K562 (cell line): ENCODE measurements around the gene RNPEPL1. TPM values are rescaled to one million over a fixed set of nuclear protein-coding genes. Genes with fewer than 3 reads are reported as not detected.

Source experiments
- ATAC-seq: fragments of 200-7000 bp; cut with Tn5 transposase; 3 replicates; pipeline ENCODE4 v1.9.1; 2020; ENCODE audit warnings: moderate library complexity
- BruUV-seq: library from RNA; stranded (reverse); fragments of 400-500 nt; replicated peaks from 2 replicates; lab custom pipeline; 2021; lab: Mats Ljungman, UMichigan
- CTCF ChIA-PET: fragments of 300-600 bp; formaldehyde crosslinking; extraction: SDS; loops from one replicate; lab custom pipeline; 2021; ENCODE audit warnings: low intra/inter-chr PET ratio; lab: Yijun Ruan, JAX
- POLR2A ChIA-PET: fragments of 300-600, 350-650 bp; sonication (Branson Sonifier 250); formaldehyde crosslinking; extraction: SDS; loops from one replicate; lab custom pipeline; 2021; ENCODE audit warnings: antibody characterized with exemption, inconsistent platforms; lab: Yijun Ruan, JAX
- DNase-seq, 4 experiments: peaks; one replicate each; pipeline versions ENCODE4 v3.0.0 to v3.0.0-alpha.2; 2011 to 2018; ENCODE audit warnings: low spot score in 3 of 4, mixed read lengths in 3 of 4; ENCODE audit errors: extremely low read depth in 1 of 4
- FAIRE-seq: peaks from 2 replicates; lab custom pipeline; 2011; peaks lifted over from hg19 to GRCh38; lab: Jason Lieb, UNC
- H2AFZ ChIP-seq: 2 replicates; pipeline ENCODE4 v1.6.0; 2011; ENCODE audit warnings: low read depth, low read length, control low read depth, inconsistent platforms
- H3K27ac ChIP-seq: fragments of 200-600 bp; 3 replicates; pipeline ENCODE4 v1.8.0; 2011; ENCODE audit warnings: low read depth, mild to moderate bottlenecking, control low read depth, inconsistent platforms, low read length, moderate library complexity, mixed read lengths; ENCODE audit errors: extremely low read depth
- H3K27me3 ChIP-seq, 2 experiments: fragments of 300-600 bp in 1 of 2; 2 replicates in 1 of 2; 3 replicates in 1 of 2; pipeline versions ENCODE4 v1.6.0 to v1.8.0; 2011; ENCODE audit warnings: inconsistent platforms in 2 of 2, low read length in 2 of 2, mild to moderate bottlenecking in 1 of 2, mixed read lengths in 1 of 2, moderate library complexity in 1 of 2; ENCODE audit not compliant: control insufficient read depth in 2 of 2, insufficient read depth in 2 of 2
- H3K36me3 ChIP-seq: fragments of 300-600 bp; 3 replicates; pipeline ENCODE4 v1.8.0; 2011; ENCODE audit warnings: mild to moderate bottlenecking, low read length, inconsistent platforms; ENCODE audit not compliant: control insufficient read depth, insufficient read depth
- H3K4me1 ChIP-seq, 2 experiments: fragments of 200-600 bp in 1 of 2; replicated peaks in 1 of 2; 2 replicates in 1 of 2; 3 replicates in 1 of 2; pipeline versions ENCODE4 v1.5.1 to v1.8.0; 2011; ENCODE audit warnings: inconsistent platforms in 2 of 2, low read length in 2 of 2, mild to moderate bottlenecking in 1 of 2, mixed read lengths in 1 of 2, moderate library complexity in 1 of 2; ENCODE audit not compliant: control insufficient read depth in 2 of 2, insufficient read depth in 2 of 2
- H3K4me2 ChIP-seq: 2 replicates; pipeline ENCODE4 v1.6.1; 2011; ENCODE audit warnings: low read length, control low read depth, inconsistent platforms, mixed read lengths; ENCODE audit not compliant: insufficient read depth
- H3K4me3 ChIP-seq: fragments of 200-600 bp; sonication (generic), shearing (Covaris generic); 2 replicates; pipeline ENCODE4 v1.5.1; 2016; ENCODE audit warnings: control low read depth, inconsistent platforms
- H3K79me2 ChIP-seq: fragments of 200-600 bp; 3 replicates; pipeline ENCODE4 v1.8.0; 2011; ENCODE audit warnings: low read length, inconsistent platforms; ENCODE audit not compliant: control insufficient read depth, insufficient read depth
- H3K9ac ChIP-seq, 2 experiments: 2 replicates each; pipeline versions ENCODE4 v1.6.0 to v1.6.1; 2011; ENCODE audit warnings: low read depth in 2 of 2, low read length in 2 of 2, control low read depth in 1 of 2, inconsistent platforms in 1 of 2, mild to moderate bottlenecking in 1 of 2, mixed read lengths in 1 of 2; ENCODE audit not compliant: insufficient read depth in 1 of 2
- H3K9me1 ChIP-seq: one replicate; pipeline ENCODE4 v1.6.0; 2011; ENCODE audit warnings: inconsistent platforms, mild to moderate bottlenecking, low read length, moderate library complexity; ENCODE audit not compliant: control insufficient read depth, insufficient read depth
- H3K9me3 ChIP-seq: replicated peaks from 2 replicates; pipeline ENCODE4 v1.5.1; 2011; ENCODE audit warnings: low read depth, low read length, inconsistent platforms; ENCODE audit not compliant: control insufficient read depth, insufficient read depth
- H4K20me1 ChIP-seq: replicated peaks from 2 replicates; pipeline ENCODE4 v1.6.1; 2011; ENCODE audit warnings: low read length, inconsistent platforms, mixed read lengths; ENCODE audit not compliant: control insufficient read depth, insufficient read depth
- ATF6 ChIP-seq: sonication (generic); formaldehyde crosslinking; IDR thresholded peaks from 2 replicates; pipeline ENCODE4 v1.4.0; 2020; ENCODE audit warnings: mild to moderate bottlenecking, missing genetic modification reagents
- CBX3 ChIP-seq, 2 experiments: IDR thresholded peaks; 1 replicate in 1 of 2; 2 replicates in 1 of 2; pipeline ENCODE4 v1.6.1; 2012; ENCODE audit warnings: inconsistent platforms in 2 of 2, low read length in 2 of 2, borderline replicate concordance in 1 of 2, control low read depth in 1 of 2
- CBX5 ChIP-seq: IDR thresholded peaks from 2 replicates; pipeline ENCODE4 v1.6.1; 2014; ENCODE audit warnings: low read depth, borderline replicate concordance
- TRIM24 ChIP-seq, 2 experiments: fragments of 450-650 bp; IDR thresholded peaks; 2 replicates each; pipeline ENCODE4 v1.6.1; 2016
- TRIM28 ChIP-seq: fragments of 450-650 bp; IDR thresholded peaks from 2 replicates; pipeline ENCODE4 v1.6.1; 2017
- U2AF1 ChIP-seq: fragments of 200-400 bp; formaldehyde crosslinking; optimal IDR thresholded peaks from 2 replicates; pipeline ENCODE3; 2017; ENCODE audit warnings: mild to moderate bottlenecking, low read depth, low read length, moderate library complexity
- ZNF316 ChIP-seq: fragments of 450-650 bp; IDR thresholded peaks from 2 replicates; pipeline ENCODE4 v1.6.1; 2016
- ZNF445 ChIP-seq: fragments of 250-450 bp; sonication (Bioruptor Pico); IDR thresholded peaks from 2 replicates; pipeline ENCODE4 v1.4.0; 2020; ENCODE audit warnings: low read depth, mild to moderate bottlenecking, moderate library complexity
- WGBS: fragments of 100-300 bp; shearing (Covaris generic); methylation state at CpG from one replicate; pipeline ENCODE4 v1.1.6; 2016; ENCODE audit warnings: low coverage, mixed read lengths; ENCODE audit not compliant: insufficient coverage; ENCODE audit errors: missing lambda C conversion rate; 5-methylcytosine and 5-hydroxymethylcytosine counted together
- in situ Hi-C: fragments of 300-500 bp; cut with MboI; formaldehyde crosslinking; loops from 4 replicates; pipeline ENCODE4 v1.15.0; 2018; ENCODE audit warnings: inconsistent platforms, mixed read lengths
- intact Hi-C: fragments of 100-400 bp; cut with micrococcal nuclease; formaldehyde crosslinking; loops from 2 replicates; pipeline ENCODE4 v1.14.2; 2022
- polyA plus RNA-seq, 8 experiments: library from polyadenylated mRNA; depleted of rRNA in 4 of 8; stranded (reverse) in 5 of 8; unstranded in 3 of 8; fragments of >200 nt; fragmentation: Nextera tagmentation in 2 of 8; fragmentation: Illumina TruSeq in 1 of 8; extraction: Ambion mirVana in 2 of 8; extraction: Trizol in 1 of 8; gene quantifications; 2 replicates each; pipeline versions ENCODE4 v1.2.1 to v1.2.3, GENCODE V29; 2011 to 2014; ENCODE audit warnings: inconsistent platforms in 1 of 8, missing spikeins in 1 of 8
- total RNA-seq, 7 experiments: library from RNA; depleted of rRNA in 6 of 7; stranded (reverse); fragments of >200 nt in 6 of 7; fragmentation: Illumina TruSeq in 2 of 7; extraction: Trizol in 2 of 7; gene quantifications; 2 replicates each; pipeline versions ENCODE4 v1.2.1 to v1.2.3, GENCODE V29; 2011 to 2021; ENCODE audit warnings: low replicate concordance in 1 of 7
- TF ChIP-seq, protein P1 (sequence below): fragments of 450-650 bp; IDR thresholded peaks from 2 replicates; pipeline ENCODE4 v1.6.1; 2018; ENCODE audit warnings: mild to moderate bottlenecking, low read depth; ENCODE audit not compliant: partially characterized antibody

Gene RNPEPL1
- total and polyA plus RNA-seq, 9 of the 15 experiments (the other 6 are each of a cell fraction or from before 2014, with no cell fraction given): 0.07 to 38.7 (median 5.6) TPM

DNA sequence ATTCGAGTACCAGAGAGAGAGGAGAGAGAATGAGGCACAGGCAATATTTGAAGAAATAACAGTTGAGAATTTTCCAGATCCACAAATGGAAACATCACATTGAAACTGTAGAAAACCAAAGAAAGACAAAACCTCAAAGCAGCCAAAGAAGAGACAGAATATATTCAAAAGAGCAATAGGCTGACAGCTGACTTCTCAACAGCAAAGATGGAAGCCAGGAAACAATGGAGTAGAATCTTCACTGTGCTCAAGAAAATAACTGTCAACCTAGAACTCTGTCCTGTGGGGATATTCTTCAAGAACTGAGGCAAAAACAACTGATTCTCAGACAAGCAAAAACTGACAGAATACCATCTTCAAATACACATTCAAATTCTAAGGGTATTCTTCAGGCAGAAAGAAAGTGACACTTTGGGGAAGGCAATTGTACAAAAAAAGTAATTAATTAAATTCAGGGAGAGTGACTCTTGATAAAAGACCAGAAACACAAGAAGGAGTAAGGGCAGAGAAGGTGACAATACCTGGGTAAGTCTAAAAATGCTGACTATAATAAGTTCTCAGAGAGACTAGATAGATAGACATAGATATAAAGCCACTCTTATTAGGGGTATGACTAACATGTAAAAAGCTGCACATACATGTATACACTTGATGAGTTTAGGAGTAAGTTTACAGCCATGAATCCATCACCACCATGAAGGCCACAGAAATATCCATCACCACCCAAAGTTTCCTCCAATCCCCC is 36.1 kb upstream of the RNPEPL1 start:
- H3K9me3 ChIP-seq: peaks cover 2% of the 10 kb centered on the region; the same call in 1 of the 2 replicates
- H3K4me3 ChIP-seq: no peak overlapping the region
- no TSS peak for BruUV-seq
- no peaks in the 10 kb centered on the region; the same call in 2 of the 3 replicates for H3K79me2 ChIP-seq
- no peaks in the 10 kb centered on the region for H3K27me3 ChIP-seq
- intact Hi-C loops: no loop called here
- no peak overlapping the region for H3K27ac ChIP-seq
- in situ Hi-C loops: no loop called here
- H3K9me1 ChIP-seq: no peaks in the 10 kb centered on the region
- 100% methylated on average over 1 of the region's 1 CpG for WGBS
- no peaks in the 10 kb centered on the region for H4K20me1 ChIP-seq
- peaks cover 18% of the 10 kb centered on the region; the same call in 2 of the 3 replicates for H3K36me3 ChIP-seq
- FAIRE-seq (peak; percentile 15), ATAC-seq (no peak), DNase-seq (no peak)
- no peaks in the 10 kb centered on the region; a peak in 1 of 5 replicates for H3K4me1 ChIP-seq
- TF ChIP-seq ATF6 (CRISPR knock-in tag) (no peak), ZNF316 (peak; percentile 49), CBX5 (peak; percentile 84; the same call in 1 of the 2 replicates), U2AF1 (no peak), ZNF445 (CRISPR knock-in tag) (no peak), TRIM24 (IDR thresholded peaks at IDR 0.05) (0 out of 4 replicates have a peak, but pooled peaks of 1 of the 2 experiments have one; percentile 25), CBX3 (IDR thresholded peaks at IDR 0.05; ENCODE audit: borderline replicate concordance in 1 of 2, low read length in 2 of 2) (peak in 1 of 2 experiments; percentile 98; a peak in 2 of 3 replicates), TRIM28 (peak; percentile 96)
- TF ChIP-seq, protein P1, sequence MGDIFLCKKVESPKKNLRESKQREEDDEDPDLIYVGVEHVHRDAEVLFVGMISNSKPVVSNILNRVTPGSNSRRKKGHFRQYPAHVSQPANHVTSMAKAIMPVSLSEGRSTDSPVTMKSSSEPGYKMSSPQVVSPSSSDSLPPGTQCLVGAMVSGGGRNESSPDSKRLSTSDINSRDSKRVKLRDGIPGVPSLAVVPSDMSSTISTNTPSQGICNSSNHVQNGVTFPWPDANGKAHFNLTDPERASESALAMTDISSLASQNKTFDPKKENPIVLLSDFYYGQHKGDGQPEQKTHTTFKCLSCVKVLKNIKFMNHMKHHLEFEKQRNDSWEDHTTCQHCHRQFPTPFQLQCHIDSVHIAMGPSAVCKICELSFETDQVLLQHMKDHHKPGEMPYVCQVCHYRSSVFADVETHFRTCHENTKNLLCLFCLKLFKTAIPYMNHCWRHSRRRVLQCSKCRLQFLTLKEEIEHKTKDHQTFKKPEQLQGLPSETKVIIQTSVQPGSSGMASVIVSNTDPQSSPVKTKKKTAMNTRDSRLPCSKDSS: peak; percentile 30
- POLR2A ChIA-PET: no interaction called here
- H3K4me2 ChIP-seq: no peak overlapping the region
- CTCF ChIA-PET: no interaction called here
- no peak overlapping the region for H3K9ac ChIP-seq
- no peak overlapping the region for H2AFZ ChIP-seq
